Cardiac septum (tissue), 1 donor: ENCODE measurements around the gene FLT1. TPM values are rescaled to one million over a fixed set of nuclear protein-coding genes. Genes with fewer than 3 reads are reported as not detected.

ENCODE experiments used
- DNase-seq: peaks from one replicate; pipeline ENCODE4 v3.0.0-alpha.2; 2020; ENCODE audit warnings: low spot score
- intact Hi-C: fragments of 100-400 bp; cut with DNase I; formaldehyde crosslinking; loops from one replicate; pipeline ENCODE4 v1.14.0; 2022
- total RNA-seq: library from RNA; stranded (reverse); fragmentation: NEBNext Ultra II Directional; extraction: Animal tissue kit (Norgen Biotek cat#: 25700); gene quantifications from one replicate; pipeline ENCODE4 v1.2.1, GENCODE V29; 2021
- donor health status: DM: no; HTN: no; CAD: no.

The FLT1 gene
- total RNA-seq, 1 donor from 2014 or later, result 53.4 TPM

DNA sequence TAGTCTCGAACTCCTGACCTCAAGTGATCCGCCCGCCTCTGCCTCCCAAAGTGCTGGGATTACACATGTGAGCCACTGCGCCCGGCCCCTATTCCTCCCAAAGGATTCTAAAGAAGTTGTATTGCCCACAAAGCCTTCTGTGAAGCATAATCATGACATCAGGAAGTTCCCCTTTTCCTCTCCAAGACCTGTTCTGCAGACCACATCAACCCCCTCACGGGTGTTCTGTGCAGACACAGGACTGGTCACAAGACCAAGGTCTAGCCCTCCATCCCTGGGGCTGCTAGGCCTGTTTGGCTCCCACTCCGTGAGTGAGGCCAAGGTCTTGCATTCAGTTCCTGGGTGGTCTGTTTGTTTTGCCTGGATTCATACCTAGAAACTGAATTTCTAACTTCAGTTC lies 178.1 kb downstream of the FLT1 start:
- intact Hi-C loops, result no loop called here
- DNase-seq, result no peak

DNA sequence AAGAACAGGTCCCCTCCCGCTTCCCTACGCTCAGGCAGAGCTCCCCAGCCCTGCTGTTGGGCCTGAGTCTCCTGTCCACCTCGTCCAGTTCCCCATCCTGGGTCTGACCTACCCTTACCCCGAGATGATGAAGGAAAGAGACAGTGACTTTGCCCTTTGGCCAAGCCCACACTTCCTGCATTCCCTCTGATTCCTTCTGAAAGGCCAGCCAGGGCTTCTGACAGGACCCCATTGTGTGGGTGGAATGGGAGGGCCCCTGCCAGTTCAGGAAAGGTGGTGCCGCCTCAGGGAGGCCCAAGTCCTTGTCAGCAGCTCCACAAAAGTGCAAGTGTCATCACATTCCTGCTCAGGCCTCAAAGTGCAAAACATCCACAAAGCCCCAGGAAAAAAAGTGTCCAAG lies 178.8 kb downstream of the FLT1 start:
- intact Hi-C loops, result no loop called here
- DNase-seq, result no peak

DNA sequence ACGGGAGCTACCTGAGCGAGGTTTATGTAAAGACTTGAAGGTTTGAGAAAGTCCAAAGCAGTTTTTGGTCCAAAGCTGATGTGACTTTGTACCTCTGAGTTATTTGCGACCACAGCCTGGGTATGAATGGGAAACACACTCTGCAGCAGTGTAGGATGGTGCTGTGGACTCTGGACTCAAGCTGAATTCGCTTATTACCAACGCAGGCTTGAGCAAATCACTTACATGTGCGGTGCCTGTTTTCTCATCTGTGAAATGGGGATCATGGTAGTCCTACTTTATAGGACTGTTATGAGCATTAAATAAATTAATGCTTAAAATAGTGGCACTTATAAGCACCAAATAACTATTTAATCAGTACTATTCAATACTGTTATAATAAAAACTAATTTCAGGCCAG lies 180.0 kb downstream of the FLT1 start:
- no peak for DNase-seq
- intact Hi-C loops, result no loop called here

DNA sequence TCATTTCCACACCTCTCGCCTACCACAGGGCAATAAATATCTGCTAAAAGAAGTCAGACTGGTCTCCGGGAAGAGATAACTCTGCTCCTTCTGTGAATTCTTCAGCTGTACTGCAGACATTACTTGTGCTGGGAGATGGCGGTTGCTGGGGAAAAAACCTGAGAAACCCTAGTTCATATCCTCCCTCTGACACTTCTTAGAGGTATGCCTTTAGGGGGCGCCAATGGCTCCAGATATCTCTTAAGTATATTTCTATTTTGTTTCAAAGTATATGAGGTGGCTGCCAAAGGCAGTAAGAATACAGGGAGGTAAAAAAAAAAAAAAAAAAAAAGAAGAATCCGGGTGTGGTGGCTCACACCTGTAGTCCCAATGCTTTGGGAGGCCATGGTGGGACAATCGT lies 181.3 kb downstream of the FLT1 start:
- intact Hi-C loops, result no loop called here
- DNase-seq, result no peak

DNA sequence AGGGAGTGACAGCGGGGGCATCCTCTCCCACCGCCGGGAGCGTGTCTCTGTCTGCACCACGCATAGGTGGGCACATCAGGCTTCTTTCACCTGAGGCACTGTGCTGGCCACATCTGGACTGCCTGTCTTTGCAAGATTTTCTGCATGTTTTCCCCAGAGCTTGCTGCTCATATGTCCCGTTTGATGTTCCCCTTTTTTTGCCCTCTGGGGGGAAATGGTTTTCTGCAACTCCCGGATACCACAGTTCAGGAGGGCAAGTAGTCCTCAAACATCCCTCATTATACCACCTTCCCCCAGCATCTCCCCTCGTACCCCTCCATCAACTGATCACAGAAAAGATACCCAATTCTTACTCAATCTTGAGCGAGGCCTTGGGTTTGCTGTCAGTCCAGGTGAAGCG lies 188.6 kb downstream of the FLT1 start:
- intact Hi-C loops, result no loop called here

DNA sequence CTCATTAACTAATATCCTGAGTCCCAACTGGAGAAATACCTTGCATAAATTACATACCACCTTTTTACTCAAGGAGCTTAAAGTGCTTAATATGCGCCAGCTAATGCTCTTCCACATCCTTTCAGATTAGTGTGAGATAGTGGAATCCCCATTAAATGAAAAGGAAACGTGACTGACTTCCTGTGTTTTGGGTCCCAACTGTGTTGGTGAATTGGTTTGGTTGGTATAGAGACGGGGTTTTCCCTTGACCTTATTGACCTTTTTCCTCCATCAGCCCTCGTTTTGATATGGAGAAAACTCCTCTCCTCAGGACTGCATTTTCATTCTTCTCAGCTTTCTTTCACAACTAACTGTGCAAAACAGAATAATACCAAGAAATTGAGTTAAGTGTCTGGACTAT lies 193.1 kb downstream of the FLT1 start:
- intact Hi-C loops, result no loop called here
- DNase-seq, result no peak

More for the DNA sequence above, 188.6 kb downstream of the FLT1 start:
- DNase-seq, result no peak

DNA sequence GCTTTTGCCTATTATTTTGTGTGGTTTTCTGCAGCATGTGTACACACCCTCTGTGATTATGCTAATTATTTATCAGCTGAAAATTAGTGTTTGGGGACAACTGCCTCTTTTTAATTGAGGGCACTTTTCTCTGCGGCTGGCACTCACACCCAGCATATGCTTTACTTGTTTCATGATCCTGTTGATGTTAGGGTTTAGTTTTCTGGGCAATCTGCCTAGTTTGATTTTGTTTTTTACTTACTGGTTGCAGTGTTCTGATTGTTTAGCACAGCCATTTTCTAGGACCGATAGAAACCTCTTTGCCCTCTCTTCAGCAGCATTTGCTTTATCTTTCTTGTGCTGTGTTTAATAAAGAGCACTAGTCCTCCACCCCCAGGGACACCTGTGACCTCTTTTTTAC lies 195.0 kb downstream of the FLT1 start:
- DNase-seq, result no peak
- intact Hi-C loops, result no loop called here

DNA sequence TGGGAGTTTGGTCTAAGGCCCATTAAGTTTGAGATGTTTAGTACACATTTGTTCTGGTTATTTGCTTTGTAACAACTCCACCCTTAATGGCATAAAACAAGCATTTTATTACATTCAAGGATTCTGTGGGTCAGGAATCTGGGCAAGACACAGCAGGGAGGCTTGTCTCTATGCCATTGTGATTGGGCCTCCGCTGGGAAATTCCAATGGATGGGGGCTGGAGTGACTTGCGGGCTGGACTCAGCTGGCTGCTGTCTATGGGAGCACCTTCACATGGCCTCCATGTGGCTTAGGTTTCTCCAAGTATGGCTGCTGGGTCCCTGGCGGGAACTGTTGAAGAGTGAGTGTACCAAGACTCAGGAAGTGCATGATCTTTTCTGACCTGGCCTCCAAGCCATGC lies 197.6 kb downstream of the FLT1 start:
- DNase-seq, result no peak
- intact Hi-C loops, result no loop called here

DNA sequence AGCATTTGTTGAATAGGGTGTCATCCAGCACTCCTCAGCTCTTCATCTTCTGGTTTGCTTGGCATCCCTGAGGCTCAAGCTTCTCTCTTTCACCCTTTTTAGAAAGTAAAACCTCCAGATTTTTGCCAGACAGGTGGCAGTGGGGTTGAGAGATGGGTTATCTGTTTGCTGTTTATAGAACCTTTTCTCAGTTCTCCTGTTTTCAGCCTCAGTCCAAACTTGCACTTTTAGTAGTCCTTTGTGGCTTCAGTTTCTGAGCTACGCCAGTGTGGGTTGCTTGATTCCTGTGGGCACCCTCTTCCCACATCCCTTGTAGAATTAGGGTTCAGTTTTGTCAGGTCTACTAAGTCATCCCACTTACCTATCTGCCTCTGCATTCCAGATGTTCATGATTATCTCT lies 208.7 kb downstream of the FLT1 start:
- intact Hi-C loops, result no loop called here
- DNase-seq, result no peak

DNA sequence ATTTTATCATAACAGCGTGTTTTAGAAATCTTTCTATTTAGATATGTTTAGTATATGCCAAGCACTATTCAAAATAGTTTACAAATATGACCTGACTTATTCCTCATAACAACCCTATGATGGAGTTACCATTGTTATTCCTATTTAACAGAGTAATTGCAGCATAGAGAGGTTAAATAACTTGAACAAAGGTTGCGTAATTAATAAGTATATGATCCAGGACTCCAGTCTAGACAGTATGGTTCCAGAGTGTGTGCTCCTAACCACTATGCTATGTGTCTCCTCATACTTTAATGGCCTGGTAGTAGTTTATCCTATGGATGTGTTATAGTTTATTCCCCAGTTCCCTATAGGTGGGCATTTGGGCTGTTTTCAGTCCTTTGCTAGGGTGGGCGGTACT lies 211.3 kb downstream of the FLT1 start:
- intact Hi-C loops, result no loop called here
- no peak for DNase-seq

DNA sequence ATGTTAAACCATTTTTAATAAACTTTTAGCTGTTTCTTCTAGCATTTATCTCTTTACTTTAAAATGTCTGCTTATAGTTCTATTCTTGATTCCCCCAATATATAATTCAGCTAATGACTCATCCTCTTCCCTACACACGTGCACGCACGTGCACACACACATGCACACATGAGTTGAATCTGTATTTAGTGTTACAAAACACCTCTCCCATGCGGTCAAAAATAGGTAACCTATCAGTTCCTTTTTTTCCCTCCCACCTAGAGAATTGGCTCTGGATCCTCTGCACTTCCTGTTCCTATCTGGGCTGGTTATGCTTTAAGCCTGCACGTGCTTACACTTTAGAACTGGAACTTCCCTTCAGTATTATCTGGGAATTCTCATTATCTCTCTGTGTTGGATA lies 212.5 kb downstream of the FLT1 start:
- DNase-seq, result no peak
- intact Hi-C loops, result no loop called here

DNA sequence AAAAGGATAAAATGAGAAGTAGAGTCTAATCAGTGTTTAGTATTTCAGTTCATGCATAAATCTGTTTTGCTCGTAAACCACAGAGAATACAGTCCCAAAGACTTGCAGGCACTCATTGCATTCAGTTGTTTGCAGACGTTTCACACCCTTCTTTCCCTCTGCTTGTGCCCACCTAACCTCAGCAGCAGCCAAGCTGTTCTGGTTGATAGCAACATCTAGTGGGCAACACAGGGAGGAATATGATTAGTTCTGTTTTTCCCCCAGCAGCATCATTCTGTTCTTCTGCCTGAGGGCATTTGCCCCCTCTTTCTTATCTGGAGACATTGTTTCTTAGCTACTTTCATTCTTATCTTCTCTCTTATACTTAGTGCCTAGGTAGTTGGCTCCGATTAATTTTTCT lies 221.0 kb downstream of the FLT1 start:
- intact Hi-C loops, result no loop called here

DNA sequence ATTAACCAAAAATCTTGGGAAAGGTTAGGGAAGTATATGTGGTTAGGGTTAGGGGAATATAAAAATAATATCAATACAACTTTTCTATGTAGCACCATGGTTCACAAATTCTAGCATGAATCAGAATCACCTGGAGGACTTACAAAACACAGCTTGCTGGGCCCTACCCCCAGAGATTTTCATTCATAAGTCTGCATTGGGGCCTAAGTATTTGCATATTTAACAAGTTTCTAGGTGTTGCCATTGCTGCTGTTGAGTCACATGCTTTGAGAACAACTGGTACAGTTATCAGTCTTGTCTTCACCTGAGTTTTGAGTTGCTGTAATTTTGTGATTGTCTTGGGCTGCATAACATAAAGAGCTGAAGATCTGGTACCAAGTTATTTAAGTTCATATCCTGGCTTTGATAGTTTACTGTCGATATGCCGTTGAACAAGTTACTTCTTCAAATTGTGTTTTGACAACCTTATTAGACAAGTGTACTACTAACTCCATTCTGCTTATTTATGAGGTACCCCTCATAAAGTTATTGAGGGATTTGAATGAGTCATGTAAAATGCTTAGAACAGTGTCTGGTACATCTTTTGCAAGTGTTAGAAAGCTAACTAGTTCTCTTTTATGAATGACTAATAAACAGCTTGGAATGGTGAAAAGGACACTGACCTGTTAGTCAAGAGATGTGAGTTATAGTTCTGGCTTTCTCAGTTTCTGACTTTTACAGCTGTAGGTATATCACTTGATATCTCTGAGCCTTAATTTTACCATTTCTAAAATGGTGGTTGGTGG lies 223.7 kb downstream of the FLT1 start:
- no peak for DNase-seq
- intact Hi-C loops, result no loop called here

More for the DNA sequence above, 221.0 kb downstream of the FLT1 start:
- no peak for DNase-seq

DNA sequence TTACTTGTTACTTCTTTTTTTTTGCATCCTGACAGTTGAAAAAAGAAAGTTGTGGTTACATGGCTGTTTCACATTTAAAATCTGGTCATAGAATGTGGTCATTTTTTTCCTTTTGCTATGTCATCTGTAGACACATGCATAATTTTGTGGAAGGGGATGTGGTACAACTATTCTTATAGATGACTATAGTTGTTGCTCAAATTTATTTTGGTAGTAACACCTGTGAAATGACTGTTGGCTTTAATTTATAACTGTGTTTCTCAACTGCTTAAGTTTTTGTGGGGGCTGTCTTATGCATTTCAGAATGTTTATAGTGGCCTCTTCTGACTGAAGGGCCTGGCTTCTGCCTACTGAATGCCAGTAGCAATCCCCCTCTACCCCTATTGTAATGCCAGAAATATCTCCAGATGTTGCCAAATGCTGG lies 226.1 kb downstream of the FLT1 start:
- intact Hi-C loops, result no loop called here
- no peak for DNase-seq

DNA sequence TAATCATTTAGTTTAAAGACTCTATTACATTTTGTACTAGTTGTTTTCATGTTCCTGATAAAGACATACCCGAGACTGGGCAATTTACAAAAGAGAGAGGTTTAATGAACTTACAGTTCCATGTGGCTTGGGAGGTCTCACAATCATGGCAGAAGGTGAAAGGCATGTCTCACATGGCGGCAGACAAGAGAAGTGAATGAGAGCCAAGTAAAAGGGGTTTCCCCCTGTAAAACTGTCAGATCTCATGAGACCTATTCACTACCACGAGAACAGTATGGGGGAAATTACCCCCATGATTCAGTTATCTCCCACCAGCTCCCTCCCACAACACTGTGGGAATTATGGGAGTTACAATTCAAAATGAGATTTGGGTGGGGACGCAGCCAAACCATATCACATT lies 227.4 kb downstream of the FLT1 start:
- intact Hi-C loops, result no loop called here

DNA sequence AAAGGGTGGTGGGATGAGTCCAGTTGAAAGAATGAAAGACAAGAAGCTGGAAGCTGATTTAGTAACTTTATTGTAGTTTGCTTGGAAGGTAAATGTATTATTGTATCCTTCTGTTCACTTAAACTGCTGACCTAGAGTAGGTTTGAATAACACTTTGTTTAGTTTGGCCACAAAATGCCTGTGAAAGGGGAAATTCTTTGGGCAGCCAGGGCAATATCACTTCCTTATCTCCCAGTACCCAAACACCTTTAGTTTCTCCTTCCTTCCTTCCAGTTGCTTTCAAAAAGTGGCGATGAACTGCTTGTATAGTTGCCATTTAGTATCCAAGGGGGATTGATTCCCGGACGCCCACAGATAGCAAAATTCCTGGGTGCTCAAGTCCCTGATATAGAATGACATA lies 236.5 kb downstream of the FLT1 start:
- DNase-seq, result no peak
- intact Hi-C loops, result no loop called here

More for the DNA sequence above, 227.4 kb downstream of the FLT1 start:
- no peak for DNase-seq

DNA sequence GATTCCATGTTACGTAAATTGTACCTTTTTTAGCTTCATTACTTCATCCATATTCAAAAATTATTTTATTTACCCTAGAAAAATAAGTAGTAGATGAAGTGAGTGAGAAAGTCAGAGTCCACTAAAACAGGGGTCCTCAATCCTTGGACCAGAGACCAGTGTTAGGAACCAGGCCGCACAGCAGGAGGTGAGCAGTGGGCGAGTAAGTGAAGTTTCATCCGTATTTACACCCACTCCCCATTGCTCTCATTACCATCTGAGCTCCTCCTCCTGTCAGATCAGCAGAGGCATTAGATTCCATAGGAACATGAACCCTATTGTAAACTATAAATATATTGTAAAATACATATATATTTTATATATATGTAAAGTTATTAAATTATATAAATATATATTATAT lies 237.6 kb downstream of the FLT1 start:
- intact Hi-C loops, result no loop called here
- DNase-seq, result no peak

DNA sequence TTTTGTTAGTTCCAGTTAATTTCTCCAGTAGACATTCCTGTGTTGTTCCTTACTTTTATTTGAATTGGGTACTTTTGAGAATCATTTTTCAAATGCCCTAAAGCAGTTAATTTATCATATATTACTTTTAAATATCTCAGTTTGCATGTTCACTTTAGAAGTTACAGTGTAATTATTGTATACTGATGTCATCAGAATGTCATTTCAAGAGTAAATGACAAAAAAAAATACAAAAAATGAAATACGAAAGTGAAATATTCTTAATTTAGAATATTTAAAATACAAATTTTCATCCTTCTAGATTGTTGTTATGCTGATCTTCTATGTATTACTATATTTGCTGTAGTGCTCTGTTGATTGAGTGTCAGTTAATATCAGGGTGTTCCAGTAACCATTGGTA lies 242.4 kb downstream of the FLT1 start:
- no peak for DNase-seq
- intact Hi-C loops, result no loop called here

DNA sequence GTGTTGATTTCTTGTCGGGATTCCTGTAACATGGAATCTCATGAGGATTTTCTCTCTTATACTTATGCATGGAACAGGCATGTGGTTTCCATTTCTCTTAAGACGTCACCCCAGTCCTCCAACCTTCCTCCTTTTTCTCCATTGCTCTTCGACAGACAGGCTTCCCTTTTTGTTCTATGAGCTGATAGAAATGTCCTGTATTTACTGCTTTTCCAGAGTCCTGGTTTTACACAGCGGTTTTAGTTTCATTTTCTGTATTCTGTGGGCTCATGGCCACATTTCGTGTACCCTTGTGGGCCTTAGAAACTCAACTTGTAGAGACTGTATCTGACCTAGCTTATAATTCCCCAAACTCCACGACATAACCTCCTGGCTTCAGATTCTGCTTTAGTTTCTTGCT lies 243.5 kb downstream of the FLT1 start:
- no peak for DNase-seq
- intact Hi-C loops, result no loop called here

DNA sequence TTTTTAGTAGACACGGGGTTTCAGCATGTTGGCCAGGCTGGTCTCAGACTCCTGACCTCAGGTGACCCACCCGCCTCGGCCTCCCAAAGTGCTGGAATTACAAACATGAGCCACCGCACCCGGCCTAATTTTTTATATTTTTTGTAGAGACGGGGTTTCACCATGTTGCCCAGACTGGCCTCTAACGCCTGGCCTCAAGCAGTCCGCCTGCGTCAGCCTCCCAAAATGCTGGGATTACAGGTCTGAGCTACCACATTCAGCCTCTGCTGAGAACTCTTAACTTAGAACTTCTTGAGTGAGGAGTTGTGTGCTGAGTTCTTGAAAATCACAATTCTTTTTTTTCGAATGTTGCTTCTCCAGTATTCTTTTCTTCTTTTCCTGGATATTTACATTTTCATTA lies 244.4 kb downstream of the FLT1 start:
- DNase-seq, result no peak
- intact Hi-C loops, result no loop called here
